ENCODE results near the gene TCN2.

Gene TCN2

DNA sequence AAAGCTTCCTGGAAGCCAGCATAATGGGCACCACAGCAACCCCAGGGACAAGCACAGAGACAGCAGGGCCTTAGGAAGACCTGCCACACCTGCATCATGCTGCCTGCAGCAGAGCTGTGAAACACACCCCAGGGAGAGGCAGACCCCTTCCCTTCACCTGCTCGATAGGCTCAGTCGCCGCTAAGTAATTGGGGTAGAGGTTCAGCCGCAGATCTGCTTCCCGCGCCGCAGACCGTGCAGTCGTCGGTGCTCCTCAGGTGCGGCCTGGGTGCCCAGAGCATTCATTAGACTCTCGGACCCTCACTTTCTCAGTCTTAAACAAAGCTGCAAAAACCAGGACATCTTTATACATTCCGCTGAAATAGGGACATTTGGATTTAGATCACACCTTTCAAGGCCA lies 57.8 kb downstream of the TCN2 start:
- TF ChIP-seq, protein P1, sequence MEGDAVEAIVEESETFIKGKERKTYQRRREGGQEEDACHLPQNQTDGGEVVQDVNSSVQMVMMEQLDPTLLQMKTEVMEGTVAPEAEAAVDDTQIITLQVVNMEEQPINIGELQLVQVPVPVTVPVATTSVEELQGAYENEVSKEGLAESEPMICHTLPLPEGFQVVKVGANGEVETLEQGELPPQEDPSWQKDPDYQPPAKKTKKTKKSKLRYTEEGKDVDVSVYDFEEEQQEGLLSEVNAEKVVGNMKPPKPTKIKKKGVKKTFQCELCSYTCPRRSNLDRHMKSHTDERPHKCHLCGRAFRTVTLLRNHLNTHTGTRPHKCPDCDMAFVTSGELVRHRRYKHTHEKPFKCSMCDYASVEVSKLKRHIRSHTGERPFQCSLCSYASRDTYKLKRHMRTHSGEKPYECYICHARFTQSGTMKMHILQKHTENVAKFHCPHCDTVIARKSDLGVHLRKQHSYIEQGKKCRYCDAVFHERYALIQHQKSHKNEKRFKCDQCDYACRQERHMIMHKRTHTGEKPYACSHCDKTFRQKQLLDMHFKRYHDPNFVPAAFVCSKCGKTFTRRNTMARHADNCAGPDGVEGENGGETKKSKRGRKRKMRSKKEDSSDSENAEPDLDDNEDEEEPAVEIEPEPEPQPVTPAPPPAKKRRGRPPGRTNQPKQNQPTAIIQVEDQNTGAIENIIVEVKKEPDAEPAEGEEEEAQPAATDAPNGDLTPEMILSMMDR (conservative IDR thresholded peaks at IDR 0.05; ENCODE audit: low read length): no peak
- no peak overlapping the region for H3K4me3 ChIP-seq (ENCODE audit: low read length)
- no peak for DNase-seq (ENCODE audit: low read depth)

DNA sequence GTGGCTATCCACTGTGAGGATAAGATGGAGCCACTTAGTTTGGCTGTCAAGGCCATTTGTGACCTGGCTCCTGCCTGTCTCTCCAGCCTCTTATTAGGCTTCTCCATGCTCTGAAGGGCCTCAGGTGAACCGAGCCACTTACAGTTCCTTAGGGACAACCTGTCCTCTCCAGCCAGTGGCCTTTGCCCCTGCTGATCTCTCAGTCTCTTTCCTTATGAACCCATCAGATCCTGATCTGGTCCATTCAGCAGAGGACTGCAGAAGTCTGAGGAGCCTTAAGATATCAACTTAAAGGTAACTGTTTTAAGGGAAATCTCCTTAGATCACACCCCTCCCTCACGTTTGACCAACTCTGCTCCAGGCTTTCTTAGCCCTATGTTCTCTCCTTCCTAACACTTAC lies 58.3 kb downstream of the TCN2 start:
- H3K4me3 ChIP-seq (ENCODE audit: low read length): no peak overlapping the region
- DNase-seq (ENCODE audit: low read depth): no peak
- TF ChIP-seq, protein P1 (conservative IDR thresholded peaks at IDR 0.05; ENCODE audit: low read length): no peak

DNA sequence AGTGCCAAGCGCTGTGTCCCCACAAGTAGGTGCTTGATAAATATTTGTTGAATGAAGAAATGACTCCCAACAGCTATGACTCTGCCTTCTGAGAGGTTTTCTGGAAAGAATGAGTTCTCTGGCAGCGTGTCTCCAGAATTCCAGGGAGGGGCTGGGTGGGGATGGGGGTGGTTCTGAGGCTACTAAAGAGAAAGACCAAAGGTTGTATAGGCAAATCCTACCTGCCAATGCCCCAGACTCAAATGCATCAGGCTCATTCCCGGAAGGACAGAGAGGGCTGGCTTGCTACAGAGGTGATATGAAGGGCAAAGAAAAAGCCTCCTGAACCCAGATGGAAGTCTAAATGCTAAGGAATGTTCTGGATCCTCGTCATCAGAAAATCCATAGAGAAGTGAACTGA lies 58.8 kb downstream of the TCN2 start:
- TF ChIP-seq, protein P1 (conservative IDR thresholded peaks at IDR 0.05; ENCODE audit: low read length): no peak
- no peak for DNase-seq (ENCODE audit: low read depth)
- no peak overlapping the region for H3K4me3 ChIP-seq (ENCODE audit: low read length)

DNA sequence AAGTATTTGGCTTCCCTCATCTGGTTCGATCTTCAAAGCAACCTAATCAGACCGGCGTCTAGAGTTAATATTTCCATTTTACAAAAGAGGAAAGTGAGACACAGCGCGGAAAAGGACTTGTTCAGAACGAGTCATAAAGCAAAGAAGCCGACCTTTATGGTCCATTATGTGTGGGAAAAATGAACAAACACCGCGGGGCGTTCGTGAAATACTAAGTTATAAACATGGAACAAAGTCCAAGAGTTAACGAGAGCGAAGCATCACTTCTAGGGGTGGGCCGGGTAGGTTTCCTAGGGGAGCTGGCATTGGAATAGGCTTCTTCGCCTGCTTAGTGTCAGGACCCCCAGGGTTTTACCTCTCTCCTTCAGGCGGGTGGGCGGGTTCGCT lies 60.1 kb downstream of the TCN2 start:
- TF ChIP-seq, protein P1 (conservative IDR thresholded peaks at IDR 0.05; ENCODE audit: low read length): no peak
- no peak for DNase-seq (ENCODE audit: low read depth)

DNA sequence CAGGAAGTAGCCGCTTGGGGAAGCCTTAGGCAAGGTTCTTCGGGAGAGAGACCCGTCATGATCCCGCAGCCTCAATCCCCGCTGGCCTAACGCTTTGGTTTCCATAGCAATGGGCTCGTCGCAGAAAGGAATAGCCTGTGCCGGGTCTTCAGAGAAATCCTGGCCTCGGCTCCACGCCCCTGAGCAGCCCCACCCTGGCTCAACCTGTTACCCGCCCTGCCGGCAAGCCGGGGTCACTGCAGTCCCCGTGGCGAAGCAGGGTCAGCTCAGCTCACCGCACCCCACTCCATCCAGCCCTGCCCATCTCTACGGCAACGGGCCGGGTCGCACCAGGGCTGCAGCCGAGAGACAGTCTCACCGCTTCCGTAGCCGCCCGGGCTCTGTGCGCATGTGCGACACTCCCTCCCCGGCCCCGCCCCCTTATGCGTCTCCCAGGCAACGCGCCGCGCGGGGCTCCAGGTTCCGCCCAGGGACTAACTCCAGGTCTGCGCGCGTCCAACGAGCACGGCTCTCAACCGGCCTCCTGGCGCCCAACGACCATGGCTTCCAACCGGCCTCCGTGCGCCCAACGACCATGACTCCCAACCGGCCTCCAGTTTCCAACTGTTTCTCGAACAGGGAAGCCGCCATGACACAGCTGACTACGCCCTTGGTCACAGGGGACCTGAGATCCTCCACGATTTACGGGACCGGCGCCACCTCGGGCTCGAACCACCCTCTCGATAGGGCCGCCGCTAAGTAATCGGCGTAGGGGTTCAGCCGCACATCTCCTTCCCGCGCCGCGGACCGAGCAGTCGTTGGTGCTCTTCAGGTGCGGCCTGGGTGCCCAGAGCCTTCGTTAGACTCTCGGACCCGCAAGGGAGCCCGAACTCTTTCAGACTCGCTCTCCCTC lies 60.8 kb downstream of the TCN2 start, which contains the start of gene DUSP18:
Gene DUSP18, minus strand, starts transcription at position 382 of the 892 bp plus-strand sequence. CDS start 3,872 bp downstream, outside the sequence.
- H3K4me3 ChIP-seq (ENCODE audit: low read length): peak within 1 kb of the TSS; percentile 94
- TF ChIP-seq, protein P1 (conservative IDR thresholded peaks at IDR 0.05; ENCODE audit: low read length): peak; percentile 38
- DNase-seq (ENCODE audit: low read depth): peak; percentile 82

More for the DNA sequence above, 60.1 kb downstream of the TCN2 start:
- H3K4me3 ChIP-seq (ENCODE audit: low read length): peak overlapping the region; percentile 94

DNA sequence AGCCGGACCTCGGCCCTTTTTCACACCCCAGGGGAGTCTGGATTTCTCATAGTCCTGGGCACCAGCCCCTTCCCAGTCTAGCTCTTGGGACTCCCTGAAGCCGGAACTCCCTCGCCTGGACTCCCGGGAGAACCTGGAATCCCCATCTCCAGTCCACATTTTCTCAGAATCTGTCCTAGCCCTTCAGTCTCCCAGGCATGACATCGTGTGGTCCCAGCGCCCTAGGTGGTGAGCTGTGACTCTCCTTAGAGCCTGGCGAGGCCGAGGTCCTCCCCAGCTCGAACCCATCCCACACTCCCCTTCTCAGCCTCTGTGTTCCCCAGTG lies 61.4 kb downstream of the TCN2 start:
- peak overlapping the region; percentile 94 for H3K4me3 ChIP-seq (ENCODE audit: low read length)
- TF ChIP-seq, protein P1 (conservative IDR thresholded peaks at IDR 0.05; ENCODE audit: low read length): no peak
- no peak for DNase-seq (ENCODE audit: low read depth)

DNA sequence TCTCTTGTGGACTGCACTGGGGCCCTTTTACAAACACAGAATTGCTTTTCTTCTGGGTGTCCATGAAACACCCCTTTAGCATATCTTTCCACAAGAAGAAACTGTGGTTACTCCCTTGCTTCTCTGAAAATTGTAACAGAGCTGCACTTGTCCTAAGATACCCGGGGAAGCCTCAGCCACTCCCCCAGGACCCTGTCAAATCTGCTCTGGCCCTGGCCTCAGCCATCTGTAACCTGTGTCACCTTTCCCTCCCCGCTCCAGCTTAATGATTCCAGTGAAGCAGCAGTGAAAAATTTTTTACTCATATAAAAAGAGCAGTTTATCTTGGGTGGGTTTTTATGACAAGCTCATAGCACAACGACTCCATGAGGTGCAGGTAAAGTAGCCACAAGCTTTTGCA lies 64.1 kb downstream of the TCN2 start:
- no peak for DNase-seq (ENCODE audit: low read depth)
- H3K4me3 ChIP-seq (ENCODE audit: low read length): no peak overlapping the region
- TF ChIP-seq, protein P1 (conservative IDR thresholded peaks at IDR 0.05; ENCODE audit: low read length): no peak
